ENCODE data around the gene NPFFR2. TPM values are rescaled to one million over a fixed set of nuclear protein-coding genes. Genes with fewer than 3 reads are reported as not detected.
"Not testable (repeated sequence)": the region's sequence is repeated elsewhere in the genome, so short reads cannot be mapped to it uniquely, and the experiment has no call there.

NPFFR2 gene
- total RNA-seq, 6 donors from 2014 or later, result not detected

DNA sequence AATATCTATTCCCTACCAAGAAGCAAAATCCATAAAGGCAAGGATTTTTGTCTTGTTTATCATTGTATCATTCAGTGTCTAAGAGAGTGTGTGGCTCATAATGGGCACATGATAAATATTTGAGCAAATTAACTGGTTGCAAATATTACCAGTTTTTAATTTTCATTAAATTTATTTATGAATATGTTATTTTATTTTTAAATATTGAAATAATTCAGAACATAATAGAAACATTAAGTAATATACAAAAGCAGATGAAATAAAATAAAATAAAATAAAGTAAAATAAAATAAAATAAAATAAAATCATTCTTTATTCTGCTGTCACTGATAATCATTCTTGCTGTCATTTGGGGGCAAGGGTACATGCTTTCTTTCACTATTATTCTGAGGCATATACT, 120.9 kb downstream of the NPFFR2 start:
- Histone ChIP-seq H3K27me3 (no peaks in the 10 kb centered on the region), H3K27ac (no peak overlapping the region), H3K4me1 (no peaks in the 10 kb centered on the region), H3K4me3 (no peak overlapping the region), H3K36me3 (no peaks in the 10 kb centered on the region), H3K9me3 (no peaks in the 10 kb centered on the region)
- ATAC-seq (ENCODE audit: low FRiP score in 2 of 2), result no peak
- no peak for TF ChIP-seq POLR2A (IDR thresholded peaks at IDR 0.05)
- TF ChIP-seq, protein P1, sequence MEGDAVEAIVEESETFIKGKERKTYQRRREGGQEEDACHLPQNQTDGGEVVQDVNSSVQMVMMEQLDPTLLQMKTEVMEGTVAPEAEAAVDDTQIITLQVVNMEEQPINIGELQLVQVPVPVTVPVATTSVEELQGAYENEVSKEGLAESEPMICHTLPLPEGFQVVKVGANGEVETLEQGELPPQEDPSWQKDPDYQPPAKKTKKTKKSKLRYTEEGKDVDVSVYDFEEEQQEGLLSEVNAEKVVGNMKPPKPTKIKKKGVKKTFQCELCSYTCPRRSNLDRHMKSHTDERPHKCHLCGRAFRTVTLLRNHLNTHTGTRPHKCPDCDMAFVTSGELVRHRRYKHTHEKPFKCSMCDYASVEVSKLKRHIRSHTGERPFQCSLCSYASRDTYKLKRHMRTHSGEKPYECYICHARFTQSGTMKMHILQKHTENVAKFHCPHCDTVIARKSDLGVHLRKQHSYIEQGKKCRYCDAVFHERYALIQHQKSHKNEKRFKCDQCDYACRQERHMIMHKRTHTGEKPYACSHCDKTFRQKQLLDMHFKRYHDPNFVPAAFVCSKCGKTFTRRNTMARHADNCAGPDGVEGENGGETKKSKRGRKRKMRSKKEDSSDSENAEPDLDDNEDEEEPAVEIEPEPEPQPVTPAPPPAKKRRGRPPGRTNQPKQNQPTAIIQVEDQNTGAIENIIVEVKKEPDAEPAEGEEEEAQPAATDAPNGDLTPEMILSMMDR (IDR thresholded peaks at IDR 0.05), result no peak
- TF ChIP-seq POLR2AphosphoS5 (IDR thresholded peaks at IDR 0.05), result no peak
- no peak for TF ChIP-seq EP300 (IDR thresholded peaks at IDR 0.05)
- no peak for DNase-seq

DNA sequence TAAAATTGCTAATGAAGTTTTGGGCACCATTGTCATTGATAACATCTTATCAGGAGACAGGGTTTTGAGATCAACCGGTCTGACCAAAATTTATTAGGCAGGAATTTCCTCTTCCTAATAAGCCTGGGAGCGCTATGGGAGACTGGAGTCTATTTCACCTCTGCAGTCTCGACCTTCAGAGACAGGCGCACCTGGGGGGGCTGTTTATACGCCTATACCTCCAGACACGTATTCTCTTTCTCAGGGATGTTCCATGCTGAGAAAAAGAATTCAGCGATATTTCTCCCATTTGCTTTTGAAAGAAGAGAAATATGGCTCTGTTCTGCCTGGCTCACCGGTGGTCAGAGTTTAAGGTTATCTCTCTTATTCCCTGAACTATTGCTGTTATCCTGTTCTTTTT, 121.8 kb downstream of the NPFFR2 start:
- H3K9me3 ChIP-seq; H3K27me3 ChIP-seq; H3K36me3 ChIP-seq; H3K27ac ChIP-seq; DNase-seq; H3K4me3 ChIP-seq; ATAC-seq (ENCODE audit: low FRiP score in 2 of 2); H3K4me1 ChIP-seq: not testable (repeated sequence)
- 60 to 74% methylated on average over 8 of the region's 8 CpGs for WGBS, 2 donors

DNA sequence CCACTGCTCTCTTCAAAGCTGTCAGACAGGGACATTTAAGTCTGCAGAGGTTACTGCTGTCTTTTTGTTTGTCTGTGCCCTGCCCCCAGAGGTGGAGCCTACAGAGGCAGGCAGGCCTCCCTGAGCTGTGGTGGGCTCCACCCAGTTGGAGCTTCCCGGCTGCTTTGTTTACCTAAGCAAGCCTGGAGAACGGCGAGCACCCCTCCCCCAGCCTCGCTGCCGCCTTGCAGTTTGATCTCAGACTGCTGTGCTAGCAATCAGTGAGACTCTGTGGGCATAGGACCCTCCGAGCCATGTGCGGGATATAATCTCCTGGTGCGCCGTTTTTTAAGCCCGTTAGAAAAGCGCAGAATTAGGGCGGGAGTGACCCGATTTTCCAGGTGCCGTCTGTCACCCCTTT, 137.5 kb downstream of the NPFFR2 start:
- H3K27me3 ChIP-seq; H3K36me3 ChIP-seq; H3K9me3 ChIP-seq; H3K4me3 ChIP-seq; H3K4me1 ChIP-seq; ATAC-seq (ENCODE audit: low FRiP score in 2 of 2); H3K27ac ChIP-seq: not testable (repeated sequence)
- peak in 1 of 2 donors; percentile 27 for DNase-seq
- WGBS, 2 donors, result 85 to 90% methylated on average over 13 to 14 of the region's 14 CpGs

- H3K27ac ChIP-seq, result no peak overlapping the region
- no peaks in the 10 kb centered on the region for H3K4me1 ChIP-seq
- no peaks in the 10 kb centered on the region for H3K36me3 ChIP-seq
- H3K9me3 ChIP-seq, result no peaks in the 10 kb centered on the region
- no peaks in the 10 kb centered on the region for H3K27me3 ChIP-seq
- DNase-seq, result no peak
- no peak overlapping the region for H3K4me3 ChIP-seq
- ATAC-seq (ENCODE audit: low FRiP score in 2 of 2), result no peak
- TF ChIP-seq, protein P1 (IDR thresholded peaks at IDR 0.05), result no peak
- TF ChIP-seq POLR2A (IDR thresholded peaks at IDR 0.05), result no peak
- TF ChIP-seq POLR2AphosphoS5 (IDR thresholded peaks at IDR 0.05), result no peak
- no peak for TF ChIP-seq EP300 (IDR thresholded peaks at IDR 0.05)
- 90 to 91% methylated on average over 3 of the region's 3 CpGs for WGBS, 2 donors
Measured at GRCh38 chr4:72169861-72170260, 138.1 kb downstream of the NPFFR2 start.

GRCh38 chr4:72171761-72172160, 140.0 kb downstream of the NPFFR2 start:
- Histone ChIP-seq H3K4me3 (no peak overlapping the region), H3K27me3 (no peaks in the 10 kb centered on the region), H3K36me3 (no peaks in the 10 kb centered on the region), H3K27ac (no peak overlapping the region), H3K9me3 (no peaks in the 10 kb centered on the region), H3K4me1 (no peaks in the 10 kb centered on the region)
- TF ChIP-seq EP300 (IDR thresholded peaks at IDR 0.05), result no peak
- TF ChIP-seq, protein P1 (IDR thresholded peaks at IDR 0.05), result no peak
- no peak for TF ChIP-seq POLR2AphosphoS5 (IDR thresholded peaks at IDR 0.05)
- TF ChIP-seq POLR2A (IDR thresholded peaks at IDR 0.05), result no peak
- DNase-seq (no peak), ATAC-seq (ENCODE audit: low FRiP score in 2 of 2) (no peak)
- WGBS, 2 donors, result 45 to 64% methylated on average over 1 of the region's 1 CpG

- no peak for ATAC-seq (ENCODE audit: low FRiP score in 2 of 2)
- Histone ChIP-seq H3K4me3 (no peak overlapping the region), H3K4me1 (no peaks in the 10 kb centered on the region), H3K36me3 (no peaks in the 10 kb centered on the region), H3K27me3 (no peaks in the 10 kb centered on the region), H3K9me3 (no peaks in the 10 kb centered on the region), H3K27ac (no peak overlapping the region)
- no peak for TF ChIP-seq EP300 (IDR thresholded peaks at IDR 0.05)
- TF ChIP-seq POLR2AphosphoS5 (IDR thresholded peaks at IDR 0.05), result no peak
- TF ChIP-seq, protein P1 (IDR thresholded peaks at IDR 0.05), result no peak
- no peak for TF ChIP-seq POLR2A (IDR thresholded peaks at IDR 0.05)
- 91 to 100% methylated on average over 1 of the region's 1 CpG for WGBS, 2 donors
- DNase-seq, result no peak
Measured at GRCh38 chr4:72179342-72179741, 147.5 kb downstream of the NPFFR2 start.
